Left hindlimb (tissue), 1 donor: Measurements from ENCODE around the gene NTF3.
A peak's percentile ranks its signal among the peaks of the same experiment; 100 is the strongest.

Experiments
- DNase-seq: peaks from one replicate; pipeline ENCODE4 v3.0.0-alpha.2; 2018

The NTF3 gene

DNA sequence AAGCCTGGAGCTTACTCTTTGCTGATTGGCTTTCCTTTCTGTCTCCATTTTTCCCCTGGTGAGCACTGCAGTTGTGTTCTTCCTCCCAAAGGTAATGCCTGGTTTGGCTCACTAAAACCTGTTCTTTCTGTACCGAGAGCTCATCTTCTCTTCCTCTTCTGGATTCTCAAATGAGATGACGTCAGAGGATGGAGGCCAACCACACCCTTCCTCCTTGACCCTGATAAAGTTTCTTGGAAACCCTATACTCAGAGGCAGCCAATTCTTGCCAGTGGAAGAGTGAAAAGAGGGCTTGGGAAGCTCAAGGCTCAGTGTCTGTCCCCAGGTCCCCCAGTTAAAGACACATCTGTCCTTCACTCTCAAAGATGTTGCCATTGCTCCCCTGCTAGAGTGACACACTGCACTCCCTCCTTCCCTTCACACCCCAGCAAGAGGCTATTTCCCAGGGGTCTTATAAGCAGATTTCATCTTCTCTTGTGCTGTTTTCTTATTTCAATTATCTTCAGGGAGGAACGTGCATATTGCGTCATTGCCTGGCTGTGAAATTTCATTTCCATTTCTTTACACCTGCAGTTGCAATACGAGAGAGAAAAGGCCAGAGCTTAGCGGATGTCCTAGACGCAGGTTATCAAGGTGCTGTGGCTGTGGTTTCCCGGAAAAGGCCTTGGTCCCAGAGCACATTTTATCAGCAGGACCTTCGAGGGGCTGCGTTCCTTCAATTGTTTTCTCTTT is 27.3 kb downstream of the NTF3 start:
- no peak for DNase-seq

- DNase-seq, result no peak
Observed at GRCh38 chr12:5460817-5461216, 28.9 kb downstream of the NTF3 start.

GRCh38 chr12:5461966-5462365 is 30.1 kb downstream of the NTF3 start:
- no peak for DNase-seq

DNA sequence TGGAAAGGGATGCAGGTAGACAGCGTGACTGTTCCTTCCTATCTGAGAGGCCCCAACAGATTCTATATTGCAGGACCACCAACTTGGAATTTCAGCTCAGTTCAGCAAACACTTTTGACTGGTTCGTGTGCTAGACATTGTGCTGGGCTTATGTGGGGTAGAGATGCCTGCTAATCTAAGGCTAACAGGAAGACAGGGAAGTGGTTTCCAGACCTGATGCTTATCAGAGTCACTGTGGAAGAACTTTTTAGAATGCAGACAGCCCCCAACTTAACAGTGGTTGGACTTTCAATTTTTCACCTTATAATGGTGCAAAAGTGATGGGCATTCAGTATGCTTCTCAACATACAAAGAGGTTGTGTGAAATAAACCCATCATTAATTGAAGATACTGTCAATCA is 32.2 kb downstream of the NTF3 start:
- no peak for DNase-seq

GRCh38 chr12:5465384-5465783 is 33.5 kb downstream of the NTF3 start:
- no peak for DNase-seq

DNA sequence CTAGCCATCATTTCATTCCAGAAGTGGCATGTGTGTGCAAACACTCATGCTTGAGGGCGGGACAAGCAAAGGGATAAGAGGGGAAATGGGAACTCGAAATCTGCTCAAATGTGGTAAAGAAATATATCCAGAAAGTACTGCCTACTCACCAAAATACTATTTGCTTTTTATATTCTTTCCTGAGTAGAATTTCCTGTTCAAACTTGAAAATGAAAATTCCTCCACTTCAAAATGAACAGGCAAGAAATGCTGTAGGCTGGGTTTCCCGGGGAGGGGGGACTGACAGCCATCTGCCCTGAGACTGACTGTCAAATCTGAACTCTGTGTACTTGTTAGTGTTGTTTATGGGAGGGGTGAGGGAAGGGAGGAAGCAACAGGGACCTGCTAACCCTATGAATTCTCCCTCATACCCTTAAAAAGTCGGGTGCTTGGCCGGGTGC is 34.6 kb downstream of the NTF3 start:
- DNase-seq, result no peak

DNA sequence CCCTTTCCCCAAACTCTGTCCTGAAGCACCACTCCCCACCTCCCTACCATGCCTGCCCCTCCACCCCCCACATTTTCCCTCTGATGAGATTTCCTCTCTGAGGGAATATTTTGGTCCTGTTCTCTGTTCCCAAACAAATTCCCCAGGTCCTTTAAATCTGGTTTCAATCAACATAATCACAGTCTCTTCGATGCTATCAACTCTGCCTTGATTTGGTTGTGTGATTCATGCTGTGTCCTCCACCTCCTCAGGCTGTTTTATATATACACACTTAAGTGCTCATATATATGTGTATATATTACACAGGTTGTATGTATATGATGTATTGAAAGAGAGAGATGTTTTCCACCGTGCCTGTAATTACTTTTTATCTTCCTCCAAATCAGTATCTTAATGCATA is 36.0 kb downstream of the NTF3 start:
- no peak for DNase-seq

DNA sequence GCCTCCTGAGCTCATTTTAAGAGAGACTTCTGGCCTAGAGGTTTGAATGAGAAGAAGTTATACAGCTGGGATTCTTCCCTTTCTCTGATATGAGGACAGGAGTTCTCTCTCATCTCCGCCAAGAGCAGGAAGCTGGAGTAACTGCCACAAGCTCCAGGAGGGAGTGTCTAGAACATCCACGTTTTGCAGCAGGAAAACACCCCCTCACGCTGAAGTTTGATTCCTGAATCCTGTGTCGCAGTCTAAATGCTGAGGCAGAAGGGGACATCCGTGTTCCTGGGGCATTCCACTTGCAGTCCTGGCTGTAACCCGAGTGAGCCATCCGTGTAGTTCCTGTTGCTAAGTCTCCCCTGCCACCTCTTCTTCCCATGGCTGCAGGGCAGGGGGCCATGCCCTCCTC is 38.3 kb downstream of the NTF3 start:
- DNase-seq, result no peak

DNA sequence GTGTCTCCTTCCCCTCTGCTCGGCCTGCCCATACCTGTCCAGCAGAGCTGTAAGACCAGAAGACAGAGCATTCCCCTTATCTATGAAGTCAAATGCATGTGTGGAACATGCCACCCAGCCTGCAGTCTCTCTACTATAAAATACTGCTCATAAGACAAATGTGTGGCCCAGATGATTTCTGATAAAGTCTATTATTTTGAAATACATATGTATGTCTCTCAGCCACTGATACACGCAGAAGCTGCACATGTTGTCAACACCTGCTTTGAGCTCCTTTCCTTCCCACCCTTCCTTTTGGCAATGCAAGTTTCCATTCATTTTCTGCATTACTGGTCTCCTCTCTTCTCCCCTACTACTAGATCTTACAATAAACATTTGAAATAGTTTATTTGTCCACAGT is 38.8 kb downstream of the NTF3 start:
- no peak for DNase-seq

- DNase-seq, result no peak
Observed at GRCh38 chr12:5473076-5473782, 41.3 kb downstream of the NTF3 start.

DNA sequence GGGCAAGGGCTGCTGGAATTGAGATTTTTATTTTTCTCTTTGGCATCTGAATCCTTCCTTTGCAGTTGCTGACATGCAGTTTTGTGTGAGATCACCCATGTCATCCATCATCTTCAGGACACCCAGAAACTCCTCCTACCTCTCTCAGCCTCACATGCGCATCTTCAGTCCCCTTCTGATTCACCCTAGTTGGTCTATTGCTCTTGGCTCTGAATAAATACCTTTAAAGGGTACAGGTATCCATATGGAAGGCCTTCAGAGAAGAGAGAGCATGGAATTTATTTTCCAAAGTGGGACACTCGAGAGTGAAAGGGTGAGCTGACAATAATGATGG is 41.8 kb downstream of the NTF3 start:
- no peak for DNase-seq

GRCh38 chr12:5476356-5476755 is 44.4 kb downstream of the NTF3 start:
- DNase-seq, result no peak

- no peak for DNase-seq
Observed at GRCh38 chr12:5478081-5478706, 46.3 kb downstream of the NTF3 start.

DNA sequence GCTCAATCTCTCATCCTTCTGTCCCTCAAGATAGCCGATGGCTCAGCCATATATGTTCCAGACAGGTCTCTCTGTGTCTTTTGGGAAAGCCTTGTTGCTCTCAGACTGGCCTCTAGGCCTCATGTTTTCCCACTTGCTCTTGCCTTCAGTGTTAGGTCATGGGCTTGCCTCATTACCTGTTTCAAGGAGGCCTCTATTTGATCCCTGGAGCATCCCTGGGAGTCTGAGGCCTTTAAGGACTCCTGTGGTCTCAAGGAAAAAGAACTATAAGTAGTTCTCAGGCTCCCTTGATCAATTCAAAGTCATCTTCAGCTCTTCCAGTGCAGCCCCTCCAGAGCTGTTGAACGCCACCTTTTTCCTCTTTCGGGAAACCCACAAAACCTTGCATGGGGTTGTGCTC is 47.9 kb downstream of the NTF3 start:
- DNase-seq, result no peak

- DNase-seq, result peak; percentile 68
Observed at GRCh38 chr12:5480218-5480937, 48.5 kb downstream of the NTF3 start.

DNA sequence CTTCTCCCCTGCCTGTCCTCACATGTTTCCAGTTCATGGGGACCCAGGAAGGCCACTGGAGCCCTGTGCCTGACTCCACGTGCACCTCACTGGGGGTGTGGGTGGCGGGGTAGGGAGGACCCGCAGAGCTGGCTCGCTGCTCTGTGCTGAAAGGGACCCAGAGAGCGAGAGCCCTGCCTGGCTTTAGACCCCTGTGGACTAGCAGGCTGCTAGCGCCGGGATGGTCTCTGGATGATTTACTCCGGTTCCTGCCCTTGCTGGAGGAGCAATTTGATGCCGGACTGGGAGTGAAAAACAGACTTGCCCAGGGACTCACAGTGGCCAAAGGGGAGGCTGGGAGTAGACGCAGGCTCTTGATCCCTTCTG is 49.0 kb downstream of the NTF3 start:
- no peak for DNase-seq

- no peak for DNase-seq
Observed at GRCh38 chr12:5481645-5482044, 49.7 kb downstream of the NTF3 start.

GRCh38 chr12:5484426-5484825 is 52.5 kb downstream of the NTF3 start:
- no peak for DNase-seq

GRCh38 chr12:5485454-5485853 is 53.5 kb downstream of the NTF3 start:
- no peak for DNase-seq

DNA sequence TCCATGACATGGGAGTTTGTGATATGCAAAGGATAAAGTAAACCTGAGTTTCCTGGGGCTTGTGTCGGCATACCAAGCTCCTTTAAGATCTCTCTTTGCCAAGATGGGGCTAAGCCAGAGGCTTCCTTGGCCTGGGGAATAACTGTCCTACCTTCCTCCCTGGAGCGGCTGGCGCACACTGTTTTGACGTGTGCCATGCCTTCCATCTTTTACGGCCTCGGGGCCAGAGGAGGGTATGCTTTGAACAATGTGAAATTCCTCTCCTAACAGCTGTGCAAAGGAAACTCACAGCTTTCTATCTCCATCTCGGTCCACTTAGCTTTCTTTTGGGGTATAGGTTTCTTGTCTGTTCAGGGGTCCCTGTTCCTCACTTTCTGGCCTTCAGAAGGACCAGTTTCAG is 55.2 kb downstream of the NTF3 start:
- no peak for DNase-seq

- no peak for DNase-seq
Observed at GRCh38 chr12:5487948-5488625, 56.2 kb downstream of the NTF3 start.

DNA sequence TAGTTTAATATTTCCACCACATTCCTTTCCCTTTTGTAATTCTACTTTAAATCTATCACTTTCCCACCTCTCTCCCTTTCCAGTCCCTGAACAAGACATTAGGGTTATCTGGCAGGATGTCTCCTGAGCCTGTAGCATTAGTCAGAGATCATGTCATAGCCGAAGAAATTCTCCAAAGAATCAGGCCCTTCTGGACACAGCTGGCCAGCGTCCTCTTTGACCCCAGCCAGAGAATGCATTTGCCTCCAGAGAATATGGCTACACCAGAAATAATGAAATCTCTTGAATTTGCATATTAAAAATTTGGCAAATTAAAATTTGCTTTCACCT is 56.7 kb downstream of the NTF3 start:
- DNase-seq, result no peak

DNA sequence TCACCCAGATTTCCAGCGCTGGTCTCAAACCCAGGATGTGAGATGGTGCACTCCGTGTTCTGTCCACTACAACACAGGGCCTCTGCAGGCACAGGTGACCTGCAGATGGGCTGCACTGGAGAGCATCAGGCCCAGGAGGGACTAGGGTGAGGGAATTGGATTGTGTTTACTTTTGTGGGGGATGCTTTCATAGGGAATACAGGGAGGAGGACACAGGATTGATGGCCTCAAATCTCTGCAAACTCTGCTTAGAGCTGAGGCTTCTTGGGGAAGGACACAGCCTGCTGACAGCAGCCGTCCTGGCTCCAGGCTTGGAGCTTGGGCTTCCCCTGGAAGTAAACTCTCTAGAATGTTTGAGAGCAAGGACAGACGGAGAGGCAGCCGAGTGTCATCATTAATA is 57.1 kb downstream of the NTF3 start:
- no peak for DNase-seq
